Ascending aorta (tissue), 2 donors: ENCODE data around the gene NDUFB6. TPM values are rescaled to one million over a fixed set of nuclear protein-coding genes. Genes with fewer than 3 reads are reported as not detected.

Experiments
- DNase-seq, 2 donors: peaks; one replicate each; pipeline ENCODE4 v3.0.0-alpha.2; 2019; ENCODE audit warnings: low spot score in 2 of 2
- H3K27ac ChIP-seq, 2 donors: fragments of 200-600 bp; sonication (generic); one replicate each; pipeline ENCODE4 v1.5.1; 2016 to 2017; ENCODE audit warnings: mild to moderate bottlenecking in 1 of 2
- H3K27me3 ChIP-seq: fragments of 200-600 bp; sonication (generic); one replicate; pipeline ENCODE4 v1.5.1; 2017
- H3K36me3 ChIP-seq, 2 donors: fragments of 200-600 bp; sonication (generic); one replicate each; pipeline ENCODE4 v1.5.1; 2016
- H3K4me1 ChIP-seq, 2 donors: fragments of 200-600 bp; sonication (generic); one replicate each; pipeline ENCODE4 v1.5.1; 2016 to 2017; ENCODE audit warnings: mild to moderate bottlenecking in 1 of 2
- H3K4me3 ChIP-seq, 2 donors: fragments of 200-600 bp; sonication (generic); one replicate each; pipeline ENCODE4 v1.5.1; 2016 to 2017; ENCODE audit warnings: mild to moderate bottlenecking in 1 of 2
- H3K9me3 ChIP-seq, 2 donors: fragments of 200-600 bp; sonication (generic); one replicate each; pipeline ENCODE4 v1.5.1; 2016
- CTCF ChIP-seq, 3 experiments: fragments of 200-600 bp in 2 of 3; fragments of 450-650 bp in 1 of 3; sonication (generic) in 2 of 3; IDR thresholded peaks; one replicate each; pipeline ENCODE4 v1.5.1; 2016 to 2019; ENCODE audit warnings: antibody characterized with exemption in 3 of 3, mild to moderate bottlenecking in 1 of 3, moderate library complexity in 1 of 3
- intact Hi-C: fragments of 100-400 bp; cut with DNase I; formaldehyde crosslinking; loops from one replicate; pipeline ENCODE4 v1.15.1; 2023
- total RNA-seq: library from RNA; depleted of rRNA; stranded (reverse); fragments of >200 nt; gene quantifications from one replicate; pipeline ENCODE4 v1.1.0, GENCODE V29; 2016

Gene NDUFB6
- total RNA-seq, 1 donor from 2014 or later, result 22.2 TPM

- no peaks in the 10 kb centered on the region for H3K9me3 ChIP-seq
- intact Hi-C loops, result loop anchor here (5.0 kb wide), 1 partner anchor 145 kb away; no protein-coding TSS in a partner anchor
- DNase-seq, result no peak
- H3K4me1 ChIP-seq, result peaks cover 0 to 5% of the 10 kb centered on the region in 2 donors
- H3K27me3 ChIP-seq, result no peaks in the 10 kb centered on the region
- H3K36me3 ChIP-seq, result no peaks in the 10 kb centered on the region
- TF ChIP-seq CTCF (IDR thresholded peaks at IDR 0.05), result no peak
- no peak overlapping the region for H3K4me3 ChIP-seq
- H3K27ac ChIP-seq, result no peak overlapping the region
Measured at GRCh38 chr9:32577316-32577715, 4.4 kb upstream of the NDUFB6 start.

DNA sequence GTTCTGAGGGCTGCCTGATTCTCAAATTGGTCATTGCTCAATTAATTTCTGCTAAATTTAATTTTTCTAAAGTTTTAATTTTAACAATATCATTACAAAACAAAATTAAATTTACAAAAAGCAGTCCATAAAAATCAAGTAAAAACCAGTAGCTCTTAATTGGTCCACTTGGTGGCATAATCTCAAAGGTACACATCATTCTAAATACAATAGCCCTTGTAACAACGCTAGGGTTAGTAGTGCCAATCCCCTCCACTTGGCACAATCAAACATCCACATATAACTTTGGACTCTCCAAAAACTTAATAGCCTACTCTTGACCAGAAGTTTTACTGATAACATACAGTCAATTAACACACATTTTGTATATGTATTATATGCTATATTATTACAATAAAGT lies 1.9 kb upstream of the NDUFB6 start:
- H3K4me3 ChIP-seq, result no peak overlapping the region
- H3K9me3 ChIP-seq, result no peaks in the 10 kb centered on the region
- H3K27me3 ChIP-seq, result no peaks in the 10 kb centered on the region
- no peak for DNase-seq
- peaks cover 0 to 12% of the 10 kb centered on the region in 2 donors for H3K4me1 ChIP-seq
- TF ChIP-seq CTCF (IDR thresholded peaks at IDR 0.05), result no peak
- no peaks in the 10 kb centered on the region for H3K36me3 ChIP-seq
- no peak overlapping the region for H3K27ac ChIP-seq
- intact Hi-C loops, result loop anchor here (5.0 kb wide), 1 partner anchor 143 kb away; no protein-coding TSS in a partner anchor

- intact Hi-C loops, result loop anchor here (1.0 to 2.0 kb wide), 4 partner anchors 22 to 427 kb away; partner anchors contain the start of genes ACO1, APTX, RIGI and SMIM27
- no peak for TF ChIP-seq CTCF (IDR thresholded peaks at IDR 0.05)
- Histone ChIP-seq H3K36me3 (no peaks in the 10 kb centered on the region), H3K4me3 (peak overlapping the region in 1 of 2 donors; percentile 93), H3K27ac (peak overlapping the region; percentile 82 to 91), H3K9me3 (no peaks in the 10 kb centered on the region), H3K27me3 (no peaks in the 10 kb centered on the region), H3K4me1 (peaks cover 0 to 12% of the 10 kb centered on the region in 2 donors)
- DNase-seq, result no peak
Measured at GRCh38 chr9:32573821-32574220, 862 bp upstream of the NDUFB6 start.

DNA sequence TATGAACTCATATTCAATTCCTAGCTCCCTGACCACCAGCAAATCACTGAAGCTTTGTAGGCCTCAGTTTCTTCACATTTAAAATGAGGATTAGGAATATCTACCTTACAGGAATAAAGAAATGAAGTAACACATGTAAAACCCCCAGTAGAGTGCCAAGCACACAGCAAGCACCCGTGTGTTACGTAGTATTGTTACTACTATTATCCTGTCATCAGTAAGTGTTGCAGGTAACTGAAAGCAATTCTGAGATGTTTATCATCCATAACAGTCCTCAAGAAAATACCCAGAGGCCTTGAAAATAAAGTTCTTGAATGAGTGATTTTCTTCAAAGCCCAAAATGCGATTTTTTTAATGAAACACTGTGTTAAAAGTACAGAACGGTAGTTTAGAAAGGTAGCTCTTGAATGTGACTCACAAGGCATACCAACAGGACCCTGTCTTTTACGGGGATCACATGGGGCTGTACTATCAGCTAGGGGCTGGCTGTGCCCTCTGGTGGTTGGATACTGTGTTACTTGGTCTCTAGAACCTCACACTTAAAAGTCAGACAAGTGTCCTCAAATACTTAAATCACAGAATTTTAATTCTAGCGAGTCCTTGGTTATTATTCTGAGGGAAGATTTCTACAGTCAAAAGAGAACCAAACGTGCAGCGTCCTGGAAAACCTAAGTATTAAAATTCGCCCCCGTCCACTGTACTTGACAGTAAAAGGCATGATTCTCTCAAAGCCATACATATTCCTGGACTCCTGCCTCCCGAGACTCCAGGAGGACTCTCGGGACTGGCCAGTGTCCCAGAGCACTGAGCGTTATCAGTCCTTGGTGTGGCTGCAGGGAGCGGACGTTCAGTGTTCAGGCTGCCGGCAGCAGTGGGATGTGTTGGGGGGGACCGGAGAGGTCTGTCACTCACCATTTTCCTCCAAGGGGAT lies 725 bp downstream of the NDUFB6 start:
- intact Hi-C loops, result loop anchor here (2.0 kb wide), 2 partner anchors 45 to 429 kb away; partner anchors contain the start of genes APTX and RIGI
- peaks cover 0 to 12% of the 10 kb centered on the region in 2 donors for H3K4me1 ChIP-seq
- peak in 1 of 2 donors; percentile 81 for DNase-seq
- H3K4me3 ChIP-seq, result peak overlapping the region; percentile 66 to 93
- H3K27ac ChIP-seq, result peak overlapping the region; percentile 82 to 91
- peak; percentile 32 to 53 (median 34) for TF ChIP-seq CTCF (IDR thresholded peaks at IDR 0.05)
- no peaks in the 10 kb centered on the region for H3K27me3 ChIP-seq
- H3K9me3 ChIP-seq, result no peaks in the 10 kb centered on the region
- peaks cover 0 to 6% of the 10 kb centered on the region in 2 donors for H3K36me3 ChIP-seq

GRCh38 chr9:32570262-32570661 lies 2.7 kb downstream of the NDUFB6 start:
- Histone ChIP-seq H3K27me3 (no peaks in the 10 kb centered on the region), H3K4me3 (no peak overlapping the region), H3K36me3 (peaks cover 17 to 24% of the 10 kb centered on the region in 2 donors), H3K27ac (no peak overlapping the region), H3K9me3 (no peaks in the 10 kb centered on the region), H3K4me1 (peaks cover 0 to 12% of the 10 kb centered on the region in 2 donors)
- no peak for TF ChIP-seq CTCF (IDR thresholded peaks at IDR 0.05)
- no peak for DNase-seq
- intact Hi-C loops, result no loop called here
